ENCODE data around the gene RASGRF1.

DNA sequence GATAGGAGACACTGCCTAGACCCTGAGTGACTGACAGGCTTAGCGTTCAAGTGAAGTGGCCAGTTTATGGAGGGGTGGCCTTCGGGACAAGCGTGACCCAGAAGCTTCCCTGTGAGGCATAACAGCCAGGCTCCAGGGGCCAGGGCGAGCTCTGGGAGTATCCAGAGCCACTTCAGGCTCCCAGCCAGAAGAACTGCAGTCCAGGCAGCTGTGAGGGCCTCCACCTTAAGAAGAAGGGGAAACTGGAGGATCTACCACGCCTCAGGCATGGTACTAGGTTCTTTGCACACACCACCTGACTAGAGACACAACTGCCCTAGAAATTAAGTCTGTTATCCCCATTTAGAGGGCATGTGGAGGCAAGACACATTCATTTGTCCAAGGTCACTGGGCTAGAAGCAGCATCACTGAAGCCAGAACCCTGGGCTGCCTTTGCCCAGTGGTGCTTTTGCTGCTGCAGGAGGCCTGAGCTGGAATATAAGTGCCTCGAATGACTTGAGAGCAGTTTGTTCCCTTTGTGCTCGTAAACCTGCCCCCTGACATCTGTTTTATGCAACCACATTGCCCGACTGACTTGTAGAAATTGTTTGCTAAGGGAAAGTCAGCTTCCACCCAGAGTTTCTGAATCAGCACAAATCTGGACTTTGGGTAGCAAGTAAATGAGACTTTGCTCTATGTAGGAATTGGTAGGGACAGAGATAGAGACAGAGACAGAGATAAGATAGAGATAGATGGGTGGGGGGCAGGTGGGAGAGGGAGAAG is 23.3 kb downstream of the RASGRF1 start:
- TF ChIP-seq YY1 (IDR thresholded peaks at IDR 0.05; ENCODE audit: insufficient read depth, insufficient read length), result no peak
- TF ChIP-seq ZNF274 (IDR thresholded peaks at IDR 0.05; ENCODE audit: low read depth, low read length), result no peak
- no peak for TF ChIP-seq SUZ12 (IDR thresholded peaks at IDR 0.05; ENCODE audit: extremely low read depth, insufficient read depth, insufficient read length)

All from NT2/D1 (cell line).